ENCODE measurements around the gene SOCS6. TPM values are rescaled to one million over a fixed set of nuclear protein-coding genes. Genes with fewer than 3 reads are reported as not detected.

The SOCS6 gene
- total RNA-seq, 1 experiment from 2014 or later, result 53.4 TPM

GRCh38 chr18:70261141-70261788, 27.6 kb upstream of the SOCS6 start:
- Histone ChIP-seq H3K27me3 (ENCODE audit: insufficient read depth, low read length) (no peaks in the 10 kb centered on the region), H3K36me3 (ENCODE audit: control insufficient read depth in 1 of 2, insufficient read depth in 2 of 2, low read length in 2 of 2) (no peaks in the 10 kb centered on the region), H3K4me3 (replicated peaks in 1 of 2; ENCODE audit: low read depth in 1 of 2, low read length in 2 of 2) (no peak overlapping the region), H3K9me2 (ENCODE audit: insufficient read depth) (no peaks in the 10 kb centered on the region), H3K27ac (ENCODE audit: low read depth, low read length) (no peak overlapping the region), H3K9me3 (ENCODE audit: control insufficient read depth in 1 of 2, insufficient read depth in 1 of 2, low read depth in 1 of 2, low read length in 2 of 2) (no peaks in the 10 kb centered on the region), H4K20me1 (ENCODE audit: insufficient read depth) (no peaks in the 10 kb centered on the region), H3K79me2 (ENCODE audit: insufficient read depth, low read length) (no peaks in the 10 kb centered on the region), H3K4me1 (ENCODE audit: control insufficient read depth in 1 of 2, insufficient read depth in 2 of 2, low read length in 2 of 2) (no peaks in the 10 kb centered on the region), H3K4me2 (ENCODE audit: low read length) (no peak overlapping the region), H3K9ac (ENCODE audit: low read length) (no peak overlapping the region), H2AFZ (ENCODE audit: low read depth, low read length, poor library complexity, severe bottlenecking) (no peak overlapping the region)
- ATAC-seq, result no peak
- no TSS peak for BruUV-seq (replicated peaks)
- TF ChIP-seq EZH2phosphoT487 (IDR thresholded peaks at IDR 0.05; ENCODE audit: borderline replicate concordance), result no peak
- TF ChIP-seq ZNF274 (IDR thresholded peaks at IDR 0.05; ENCODE audit: low read depth, low read length), result no peak
- no peak for TF ChIP-seq CBX3 (IDR thresholded peaks at IDR 0.05; ENCODE audit: low read depth)
- CTCF ChIA-PET, result no interaction called here
- RAD21 ChIA-PET (ENCODE audit: low non-redundant PET in 1 of 2, low total read pairs in 2 of 2, uncharacterized antibody in 2 of 2, unreplicated experiment in 2 of 2), result no interaction called here
- no peak for DNase-seq (ENCODE audit: low read depth, low spot score)
- intact Hi-C loops (cut with micrococcal nuclease), result no loop called here
- POLR2A ChIA-PET, result no interaction called here

DNA sequence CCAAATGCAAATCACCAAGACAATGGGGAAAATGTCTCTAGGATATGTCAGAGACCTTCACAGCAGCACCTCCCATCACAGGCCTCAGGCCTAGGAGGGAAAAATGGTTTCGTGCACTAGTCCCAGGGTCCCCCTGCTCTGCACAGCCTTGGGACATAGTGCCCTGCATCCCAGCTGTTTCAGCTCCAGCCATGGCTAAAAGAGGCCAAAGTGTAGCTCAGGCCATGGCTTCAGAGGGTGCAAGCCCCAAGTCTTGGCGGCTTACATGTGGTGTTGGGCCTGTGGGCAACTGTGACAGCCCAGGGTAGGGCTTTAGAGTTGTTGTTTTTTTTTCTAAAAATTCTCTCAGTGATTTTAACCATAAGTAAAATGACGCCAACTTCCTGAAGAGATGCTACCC, 25.5 kb upstream of the SOCS6 start:
- POLR2A ChIA-PET, result no interaction called here
- no peak for DNase-seq (ENCODE audit: low read depth, low spot score)
- BruUV-seq (replicated peaks), result no TSS peak

More for the DNA sequence above, 25.5 kb upstream of the SOCS6 start:
- ChIA-PET RAD21 (ENCODE audit: low non-redundant PET in 1 of 2, low total read pairs in 2 of 2, uncharacterized antibody in 2 of 2, unreplicated experiment in 2 of 2) (no interaction called here), CTCF (no interaction called here)
- Histone ChIP-seq H3K27ac (ENCODE audit: low read depth, low read length) (no peak overlapping the region), H3K9me3 (ENCODE audit: control insufficient read depth in 1 of 2, insufficient read depth in 1 of 2, low read depth in 1 of 2, low read length in 2 of 2) (no peaks in the 10 kb centered on the region), H3K4me2 (ENCODE audit: low read length) (no peak overlapping the region), H2AFZ (ENCODE audit: low read depth, low read length, poor library complexity, severe bottlenecking) (no peak overlapping the region), H3K27me3 (ENCODE audit: insufficient read depth, low read length) (no peaks in the 10 kb centered on the region), H3K36me3 (ENCODE audit: control insufficient read depth in 1 of 2, insufficient read depth in 2 of 2, low read length in 2 of 2) (no peaks in the 10 kb centered on the region), H3K4me1 (ENCODE audit: control insufficient read depth in 1 of 2, insufficient read depth in 2 of 2, low read length in 2 of 2) (no peaks in the 10 kb centered on the region), H3K79me2 (ENCODE audit: insufficient read depth, low read length) (no peaks in the 10 kb centered on the region), H4K20me1 (ENCODE audit: insufficient read depth) (no peaks in the 10 kb centered on the region), H3K9me2 (ENCODE audit: insufficient read depth) (no peaks in the 10 kb centered on the region; the same call in 1 of the 2 replicates), H3K4me3 (replicated peaks in 1 of 2; ENCODE audit: low read depth in 1 of 2, low read length in 2 of 2) (no peak overlapping the region), H3K9ac (ENCODE audit: low read length) (no peak overlapping the region)
- ATAC-seq, result no peak
- TF ChIP-seq ZFX (IDR thresholded peaks at IDR 0.05) (no peak), CBX3 (IDR thresholded peaks at IDR 0.05; ENCODE audit: low read depth) (no peak), ATF3 (IDR thresholded peaks at IDR 0.05) (no peak), YY1 (IDR thresholded peaks at IDR 0.05; ENCODE audit: extremely low read depth, insufficient replicate concordance, low read depth, low read length) (no peak), ZNF274 (IDR thresholded peaks at IDR 0.05; ENCODE audit: low read depth, low read length) (no peak)
- intact Hi-C loops (cut with micrococcal nuclease), result no loop called here

Measured in HCT116 (cell line).